OCI-LY7 (cell line): ENCODE results near the gene SLX4IP.

Source experiments
- EZH2phosphoT487 ChIP-seq: fragments of 200-600 bp; sonication (generic); IDR thresholded peaks from 2 replicates; pipeline ENCODE4 v1.6.1; 2018; ENCODE audit warnings: low read depth, borderline replicate concordance, mild to moderate bottlenecking, mixed run types, antibody characterized with exemption, low read length, moderate library complexity, mixed read lengths
- TF ChIP-seq, protein P1 (sequence below): fragments of 200-600 bp; sonication (generic); conservative IDR thresholded peaks from 2 replicates; pipeline ENCODE4 v1.5.1; 2014; ENCODE audit warnings: mild to moderate bottlenecking, antibody characterized with exemption, low read length, moderate library complexity, mixed read lengths

DNA sequence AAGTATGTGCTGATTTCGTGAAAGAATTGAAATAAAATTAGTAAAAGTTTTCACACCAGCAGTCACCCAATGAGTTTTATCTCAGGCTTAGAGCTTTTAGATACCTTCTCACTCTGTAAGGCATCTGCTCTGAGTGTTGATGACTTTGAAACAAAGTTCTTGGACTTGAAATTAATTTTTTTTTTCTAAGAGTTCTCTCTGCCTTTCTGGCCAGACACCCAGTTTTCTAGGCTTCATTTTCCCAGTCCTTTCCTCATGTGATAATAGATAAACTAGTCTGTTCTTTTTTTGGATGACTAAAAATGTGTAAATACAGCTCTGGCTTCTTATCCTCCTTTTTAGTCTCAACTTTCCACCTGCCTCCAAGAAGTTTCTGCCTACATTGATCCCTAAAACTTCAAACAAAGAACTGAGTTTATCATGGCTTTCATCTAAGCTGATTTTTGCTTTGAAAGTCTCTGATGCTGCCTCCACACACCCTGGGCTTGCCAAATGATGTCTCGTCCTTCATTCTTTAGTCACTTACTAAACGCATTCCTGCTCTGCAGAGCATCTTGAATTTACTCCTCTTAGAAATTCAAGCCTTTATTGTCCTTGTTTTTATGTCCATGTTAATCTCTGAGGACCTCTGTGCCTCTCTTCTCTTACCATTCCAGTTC lies 32.7 kb downstream of the SLX4IP start:
- no peak for TF ChIP-seq EZH2phosphoT487
- TF ChIP-seq, protein P1, sequence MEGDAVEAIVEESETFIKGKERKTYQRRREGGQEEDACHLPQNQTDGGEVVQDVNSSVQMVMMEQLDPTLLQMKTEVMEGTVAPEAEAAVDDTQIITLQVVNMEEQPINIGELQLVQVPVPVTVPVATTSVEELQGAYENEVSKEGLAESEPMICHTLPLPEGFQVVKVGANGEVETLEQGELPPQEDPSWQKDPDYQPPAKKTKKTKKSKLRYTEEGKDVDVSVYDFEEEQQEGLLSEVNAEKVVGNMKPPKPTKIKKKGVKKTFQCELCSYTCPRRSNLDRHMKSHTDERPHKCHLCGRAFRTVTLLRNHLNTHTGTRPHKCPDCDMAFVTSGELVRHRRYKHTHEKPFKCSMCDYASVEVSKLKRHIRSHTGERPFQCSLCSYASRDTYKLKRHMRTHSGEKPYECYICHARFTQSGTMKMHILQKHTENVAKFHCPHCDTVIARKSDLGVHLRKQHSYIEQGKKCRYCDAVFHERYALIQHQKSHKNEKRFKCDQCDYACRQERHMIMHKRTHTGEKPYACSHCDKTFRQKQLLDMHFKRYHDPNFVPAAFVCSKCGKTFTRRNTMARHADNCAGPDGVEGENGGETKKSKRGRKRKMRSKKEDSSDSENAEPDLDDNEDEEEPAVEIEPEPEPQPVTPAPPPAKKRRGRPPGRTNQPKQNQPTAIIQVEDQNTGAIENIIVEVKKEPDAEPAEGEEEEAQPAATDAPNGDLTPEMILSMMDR, result no peak
